ENCODE data around the gene CLDN6. TPM values are rescaled to one million over a fixed set of nuclear protein-coding genes. Genes with fewer than 3 reads are reported as not detected.

CLDN6 gene
- polyA plus RNA-seq, 3 donors = 0.86 TPM; not detected in 2

GRCh38 chr16:3030222-3031212 lies 12.5 kb upstream of the CLDN6 start:
- H3K27ac ChIP-seq (ENCODE audit: low read depth, low read length) = no peak overlapping the region
- WGBS, 3 donors = 77 to 87% (median 80%) methylated on average over 33 of the region's 33 CpGs

- H3K27ac ChIP-seq (ENCODE audit: low read depth, low read length) = no peak overlapping the region
- WGBS, 3 donors = 8 to 63% (median 9%) methylated on average over 48 to 59 of the region's 59 CpGs
These were observed 11.7 kb upstream of the CLDN6 start for GRCh38 chr16:3029491-3030221.

- H3K27ac ChIP-seq (ENCODE audit: low read depth, low read length) = no peak overlapping the region
- WGBS, 3 donors = 28 to 53% (median 43%) methylated on average over 12 to 15 of the region's 15 CpGs
These were observed 10.8 kb upstream of the CLDN6 start for GRCh38 chr16:3028716-3029319.

GRCh38 chr16:3027983-3028715 lies 10.2 kb upstream of the CLDN6 start:
- H3K27ac ChIP-seq (ENCODE audit: low read depth, low read length) = no peak overlapping the region
- 10 to 26% (median 25%) methylated on average over 55 to 58 of the region's 58 CpGs for WGBS, 3 donors

- WGBS, 3 donors = 80 to 93% (median 90%) methylated on average over 8 of the region's 8 CpGs
- no peak overlapping the region for H3K27ac ChIP-seq (ENCODE audit: low read depth, low read length)
These were observed 9.5 kb upstream of the CLDN6 start for GRCh38 chr16:3027489-3027795.

- H3K27ac ChIP-seq (ENCODE audit: low read depth, low read length) = no peak overlapping the region
- WGBS, 3 donors = 92 to 96% (median 96%) methylated on average over 23 to 24 of the region's 24 CpGs
These were observed 8.9 kb upstream of the CLDN6 start for GRCh38 chr16:3026609-3027488.

GRCh38 chr16:3026003-3026378 lies 8.0 kb upstream of the CLDN6 start:
- no peak overlapping the region for H3K27ac ChIP-seq (ENCODE audit: low read depth, low read length)
- 93 to 95% (median 94%) methylated on average over 8 of the region's 8 CpGs for WGBS, 3 donors

- 89 to 97% (median 96%) methylated on average over 18 of the region's 18 CpGs for WGBS, 3 donors
These were observed 7.3 kb upstream of the CLDN6 start for GRCh38 chr16:3025032-3026002.

GRCh38 chr16:3023669-3024478 lies 5.9 kb upstream of the CLDN6 start, which contains the start of the genes HCFC1R1 and THOC6:
HCFC1R1 (minus strand) TSS chr16:3023942; CDS start chr16:3023941, 1 bp downstream.
THOC6 (plus strand) TSS chr16:3024035; CDS start chr16:3024327, 292 bp downstream.
- H3K27ac ChIP-seq (ENCODE audit: low read depth, low read length) = peak within 1 kb of the TSS; percentile 62
- 1% methylated on average over 65 to 69 of the region's 69 CpGs for WGBS, 3 donors

More at GRCh38 chr16:3025032-3026002, 7.3 kb upstream of the CLDN6 start:
- no peak overlapping the region for H3K27ac ChIP-seq (ENCODE audit: low read depth, low read length)

- H3K27ac ChIP-seq (ENCODE audit: low read depth, low read length) = peak overlapping the region; percentile 62
- 28 to 31% (median 31%) methylated on average over 6 of the region's 6 CpGs for WGBS, 3 donors
These were observed 5.4 kb upstream of the CLDN6 start for GRCh38 chr16:3023415-3023668.

GRCh38 chr16:3022684-3023414 lies 4.9 kb upstream of the CLDN6 start:
- WGBS, 3 donors = 31 to 49% (median 33%) methylated on average over 8 of the region's 8 CpGs
- peak overlapping the region; percentile 62 for H3K27ac ChIP-seq (ENCODE audit: low read depth, low read length)

- H3K27ac ChIP-seq (ENCODE audit: low read depth, low read length) = peak overlapping the region; percentile 65
- WGBS, 3 donors = 13 to 23% (median 19%) methylated on average over 8 of the region's 8 CpGs
These were observed 4.3 kb upstream of the CLDN6 start for GRCh38 chr16:3022208-3022683.

- WGBS, 3 donors = 17 to 20% (median 19%) methylated on average over 25 of the region's 25 CpGs
- peak overlapping the region; percentile 65 for H3K27ac ChIP-seq (ENCODE audit: low read depth, low read length)
These were observed 3.6 kb upstream of the CLDN6 start for GRCh38 chr16:3021449-3022207.

All from adipose tissue (tissue), 3 donors.